Measurements from ENCODE around the gene SLC39A8. TPM values are rescaled to one million over a fixed set of nuclear protein-coding genes. Genes with fewer than 3 reads are reported as not detected.

Gene SLC39A8
- total RNA-seq, 1 donor from 2014 or later, result 6.6 TPM

GRCh38 chr4:102339018-102339417, 6.3 kb downstream of the SLC39A8 start:
- H3K4me3 ChIP-seq (ENCODE audit: low read depth, low read length), result no peak overlapping the region
- DNase-seq (ENCODE audit: low read depth), result no peak
- TF ChIP-seq, protein P1, sequence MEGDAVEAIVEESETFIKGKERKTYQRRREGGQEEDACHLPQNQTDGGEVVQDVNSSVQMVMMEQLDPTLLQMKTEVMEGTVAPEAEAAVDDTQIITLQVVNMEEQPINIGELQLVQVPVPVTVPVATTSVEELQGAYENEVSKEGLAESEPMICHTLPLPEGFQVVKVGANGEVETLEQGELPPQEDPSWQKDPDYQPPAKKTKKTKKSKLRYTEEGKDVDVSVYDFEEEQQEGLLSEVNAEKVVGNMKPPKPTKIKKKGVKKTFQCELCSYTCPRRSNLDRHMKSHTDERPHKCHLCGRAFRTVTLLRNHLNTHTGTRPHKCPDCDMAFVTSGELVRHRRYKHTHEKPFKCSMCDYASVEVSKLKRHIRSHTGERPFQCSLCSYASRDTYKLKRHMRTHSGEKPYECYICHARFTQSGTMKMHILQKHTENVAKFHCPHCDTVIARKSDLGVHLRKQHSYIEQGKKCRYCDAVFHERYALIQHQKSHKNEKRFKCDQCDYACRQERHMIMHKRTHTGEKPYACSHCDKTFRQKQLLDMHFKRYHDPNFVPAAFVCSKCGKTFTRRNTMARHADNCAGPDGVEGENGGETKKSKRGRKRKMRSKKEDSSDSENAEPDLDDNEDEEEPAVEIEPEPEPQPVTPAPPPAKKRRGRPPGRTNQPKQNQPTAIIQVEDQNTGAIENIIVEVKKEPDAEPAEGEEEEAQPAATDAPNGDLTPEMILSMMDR (conservative IDR thresholded peaks at IDR 0.05; ENCODE audit: low read depth, low read length), result no peak

DNA sequence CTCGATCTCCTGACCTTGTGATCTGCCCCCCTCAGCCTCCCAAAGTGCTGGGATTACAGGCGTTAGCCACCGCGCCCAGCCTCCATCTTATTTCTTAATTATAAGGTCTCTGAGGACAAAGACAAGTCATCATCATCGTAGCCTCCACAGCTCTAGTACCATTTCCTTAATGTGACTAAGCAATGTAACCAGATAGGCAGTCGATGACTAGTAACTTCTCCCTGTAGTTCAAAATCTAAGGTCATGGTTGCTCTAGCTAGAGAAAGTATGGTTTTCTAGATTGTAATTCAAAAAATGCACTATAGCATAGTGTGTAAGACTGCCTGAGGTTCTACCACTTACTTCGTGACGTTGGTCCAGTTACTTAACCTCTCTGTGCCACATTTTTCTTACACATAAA, 6.9 kb downstream of the SLC39A8 start:
- TF ChIP-seq, protein P1 (conservative IDR thresholded peaks at IDR 0.05; ENCODE audit: low read depth, low read length), result no peak
- no peak overlapping the region for H3K4me3 ChIP-seq (ENCODE audit: low read depth, low read length)
- DNase-seq (ENCODE audit: low read depth), result no peak

DNA sequence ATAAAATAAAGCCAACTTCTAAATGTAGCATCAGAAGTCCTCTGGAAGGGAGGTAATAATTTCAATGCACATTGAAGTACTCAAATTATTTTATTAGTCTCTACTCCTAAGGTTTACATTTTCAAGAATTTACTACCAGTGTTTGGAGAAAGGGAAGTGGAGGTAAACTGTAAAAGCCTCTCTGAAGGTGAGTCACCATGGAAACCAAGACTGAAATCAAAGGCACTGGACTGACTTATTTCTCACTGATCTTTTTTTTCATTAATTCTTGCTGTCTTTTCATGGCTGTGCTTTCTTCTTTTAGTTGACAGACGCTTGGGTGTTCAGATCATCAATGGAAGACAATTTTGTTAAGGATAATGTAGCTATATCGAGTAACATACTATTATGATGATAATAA, 9.7 kb downstream of the SLC39A8 start:
- H3K4me3 ChIP-seq (ENCODE audit: low read depth, low read length), result no peak overlapping the region
- TF ChIP-seq, protein P1 (conservative IDR thresholded peaks at IDR 0.05; ENCODE audit: low read depth, low read length), result no peak
- DNase-seq (ENCODE audit: low read depth), result no peak

DNA sequence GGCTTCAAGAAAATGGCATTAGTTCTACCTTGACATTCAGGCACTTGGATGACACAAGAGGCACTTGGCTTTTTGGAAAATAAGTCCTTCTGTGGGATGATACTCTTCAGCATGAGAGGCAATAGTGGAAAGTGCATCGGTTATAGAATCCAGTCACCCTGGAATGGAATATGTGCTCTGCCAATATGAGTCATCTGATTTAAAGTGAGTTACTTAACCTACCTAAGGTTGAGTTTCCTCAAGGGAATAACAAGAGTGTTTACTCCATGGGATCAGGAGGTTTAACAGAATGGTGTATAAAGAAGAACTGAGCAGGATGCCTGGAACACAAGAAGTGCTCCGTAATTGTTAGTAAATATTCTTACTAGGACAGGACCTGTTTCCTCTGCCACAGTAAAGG, 10.7 kb downstream of the SLC39A8 start:
- no peak for DNase-seq (ENCODE audit: low read depth)
- TF ChIP-seq, protein P1 (conservative IDR thresholded peaks at IDR 0.05; ENCODE audit: low read depth, low read length), result no peak
- no peak overlapping the region for H3K4me3 ChIP-seq (ENCODE audit: low read depth, low read length)

- no peak overlapping the region for H3K4me3 ChIP-seq (ENCODE audit: low read depth, low read length)
- no peak for DNase-seq (ENCODE audit: low read depth)
Measured at GRCh38 chr4:102333787-102334186, 11.5 kb downstream of the SLC39A8 start.

GRCh38 chr4:102328045-102328444, 17.2 kb downstream of the SLC39A8 start:
- no peak for DNase-seq (ENCODE audit: low read depth)
- no peak overlapping the region for H3K4me3 ChIP-seq (ENCODE audit: low read depth, low read length)
- TF ChIP-seq, protein P1 (conservative IDR thresholded peaks at IDR 0.05; ENCODE audit: low read depth, low read length), result no peak

More at GRCh38 chr4:102333787-102334186, 11.5 kb downstream of the SLC39A8 start:
- TF ChIP-seq, protein P1 (conservative IDR thresholded peaks at IDR 0.05; ENCODE audit: low read depth, low read length), result no peak

DNA sequence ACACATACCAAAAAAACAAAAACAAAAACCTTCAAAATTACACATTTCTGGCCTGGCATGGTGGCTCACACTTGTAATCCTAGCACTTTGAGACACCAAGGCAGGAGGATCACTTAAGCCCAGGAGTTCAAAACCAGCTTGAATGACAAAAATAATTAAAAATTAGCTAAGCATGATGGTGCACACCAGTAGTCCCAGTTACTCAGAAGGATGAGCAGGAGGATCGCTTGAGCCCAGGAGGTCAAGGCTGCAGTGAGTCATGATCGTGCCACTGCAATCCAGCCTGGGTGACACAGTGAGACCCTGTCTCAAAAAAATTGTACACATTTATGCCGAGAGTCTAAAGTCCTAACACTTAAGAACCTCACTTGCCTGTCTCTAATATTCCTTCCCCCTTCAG, 18.3 kb downstream of the SLC39A8 start:
- TF ChIP-seq, protein P1 (conservative IDR thresholded peaks at IDR 0.05; ENCODE audit: low read depth, low read length), result no peak
- no peak overlapping the region for H3K4me3 ChIP-seq (ENCODE audit: low read depth, low read length)
- no peak for DNase-seq (ENCODE audit: low read depth)

Measured in epithelial cell of proximal tubule (primary cell).